ENCODE measurements around the gene HSD11B2.

HSD11B2 gene

GRCh38 chr16:67433131-67433719, 2.3 kb downstream of the HSD11B2 start:
- DNase-seq (ENCODE audit: low read depth in 3 of 3) = no peak

GRCh38 chr16:67435758-67436164, 4.8 kb downstream of the HSD11B2 start:
- DNase-seq (ENCODE audit: low read depth in 3 of 3) = no peak

GRCh38 chr16:67436640-67437193, 5.8 kb downstream of the HSD11B2 start:
- no peak for DNase-seq (ENCODE audit: low read depth in 3 of 3)

GRCh38 chr16:67437513-67437912, 6.6 kb downstream of the HSD11B2 start:
- no peak for DNase-seq (ENCODE audit: low read depth in 3 of 3)

GRCh38 chr16:67438098-67438791, 7.3 kb downstream of the HSD11B2 start:
- no peak for DNase-seq (ENCODE audit: low read depth in 3 of 3)

- DNase-seq (ENCODE audit: low read depth in 3 of 3) = no peak
These were observed 8.0 kb downstream of the HSD11B2 start for GRCh38 chr16:67438824-67439393.

- DNase-seq (ENCODE audit: low read depth in 3 of 3) = no peak
These were observed 10.4 kb downstream of the HSD11B2 start for GRCh38 chr16:67441271-67441753.

- no peak for DNase-seq (ENCODE audit: low read depth in 3 of 3)
These were observed 11.0 kb downstream of the HSD11B2 start for GRCh38 chr16:67441907-67442306.

GRCh38 chr16:67442581-67443255, 11.8 kb downstream of the HSD11B2 start:
- no peak for DNase-seq (ENCODE audit: low read depth in 3 of 3)

- DNase-seq (ENCODE audit: low read depth in 3 of 3) = no peak
These were observed 12.3 kb downstream of the HSD11B2 start for GRCh38 chr16:67443265-67443664.

- no peak for DNase-seq (ENCODE audit: low read depth in 3 of 3)
These were observed 13.6 kb downstream of the HSD11B2 start for GRCh38 chr16:67444259-67445125.

- no peak for DNase-seq (ENCODE audit: low read depth in 3 of 3)
These were observed 14.2 kb downstream of the HSD11B2 start for GRCh38 chr16:67445126-67445426.

- no peak for DNase-seq (ENCODE audit: low read depth in 3 of 3)
These were observed 14.6 kb downstream of the HSD11B2 start for GRCh38 chr16:67445441-67445912.

GRCh38 chr16:67445913-67446907, 15.3 kb downstream of the HSD11B2 start:
- DNase-seq (ENCODE audit: low read depth in 3 of 3) = no peak

GRCh38 chr16:67446968-67447507, 16.1 kb downstream of the HSD11B2 start:
- DNase-seq (ENCODE audit: low read depth in 3 of 3) = no peak

GRCh38 chr16:67447508-67448076, 16.7 kb downstream of the HSD11B2 start:
- peak; percentile 31 to 42 (median 40) for DNase-seq (ENCODE audit: low read depth in 3 of 3)

- DNase-seq (ENCODE audit: low read depth in 3 of 3) = no peak
These were observed 17.7 kb downstream of the HSD11B2 start for GRCh38 chr16:67448580-67448979.

- DNase-seq (ENCODE audit: low read depth in 3 of 3) = no peak
These were observed 18.4 kb downstream of the HSD11B2 start for GRCh38 chr16:67449336-67449735.

GRCh38 chr16:67449739-67450138, 18.8 kb downstream of the HSD11B2 start:
- DNase-seq (ENCODE audit: low read depth in 3 of 3) = no peak

All from stimulated activated CD4-positive, alpha-beta T cell treated with anti-CD3 and anti-CD28 coated beads, TNF-alpha, amount 100 ng/mL, for 4 hours (primary cell).